GM10266 (cell line): ENCODE results near the gene GRIN3B.
"Not testable (repeated sequence)": the region's sequence is repeated elsewhere in the genome, so short reads cannot be mapped to it uniquely, and the experiment has no call there.

ENCODE experiments used
- DNase-seq: peaks from one replicate; pipeline ENCODE4 v3.0.0; 2012; ENCODE audit errors: extremely low spot score
- TF ChIP-seq, protein P1 (sequence below): IDR thresholded peaks from 2 replicates; pipeline ENCODE4 v1.5.1; 2012; ENCODE audit warnings: mild to moderate bottlenecking, low read depth; ENCODE audit not compliant: control insufficient read depth, insufficient read depth; ENCODE audit errors: missing control alignments

Gene GRIN3B

DNA sequence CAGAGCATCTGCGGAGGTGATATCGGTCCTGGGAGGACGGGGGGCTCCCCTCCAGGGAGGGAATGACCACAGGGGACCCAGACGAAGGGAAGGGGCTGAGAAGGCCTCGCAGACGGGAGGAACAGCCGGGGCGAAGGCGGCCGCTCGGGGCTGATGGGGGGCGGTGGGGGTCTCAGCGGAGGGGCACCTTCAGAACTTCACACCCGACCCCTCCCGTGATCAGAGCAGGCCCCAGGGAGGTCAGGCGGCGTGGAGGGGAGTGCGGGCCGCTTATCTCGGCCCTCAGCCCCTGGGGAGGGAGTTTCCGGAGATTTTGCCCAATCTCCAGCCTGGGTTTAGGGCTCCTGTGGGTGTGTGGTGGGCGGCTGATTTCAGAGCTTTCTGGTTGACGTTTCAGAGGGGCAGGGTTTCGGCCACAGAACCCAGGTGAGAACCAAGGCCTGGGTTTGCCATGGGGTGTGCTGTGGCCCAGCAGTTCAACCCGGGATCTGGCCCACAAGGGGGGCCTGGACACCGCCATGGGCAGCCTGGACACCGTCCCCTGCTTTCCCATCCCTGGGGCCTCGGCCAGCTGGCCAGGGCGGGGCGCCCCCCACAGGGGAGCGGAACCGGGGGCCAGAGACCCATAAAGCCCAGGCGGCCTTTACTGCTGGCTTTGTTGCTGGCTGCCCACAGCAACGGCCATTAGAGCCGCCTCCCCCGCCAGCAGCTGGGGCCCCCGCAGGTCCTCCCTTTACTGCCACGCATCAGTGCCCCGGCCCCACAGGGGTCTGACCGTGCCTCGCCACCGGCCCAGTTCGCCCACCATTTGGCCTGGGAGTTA lies 45.3 kb upstream of the GRIN3B start:
- DNase-seq: peak; percentile 94
- TF ChIP-seq, protein P1, sequence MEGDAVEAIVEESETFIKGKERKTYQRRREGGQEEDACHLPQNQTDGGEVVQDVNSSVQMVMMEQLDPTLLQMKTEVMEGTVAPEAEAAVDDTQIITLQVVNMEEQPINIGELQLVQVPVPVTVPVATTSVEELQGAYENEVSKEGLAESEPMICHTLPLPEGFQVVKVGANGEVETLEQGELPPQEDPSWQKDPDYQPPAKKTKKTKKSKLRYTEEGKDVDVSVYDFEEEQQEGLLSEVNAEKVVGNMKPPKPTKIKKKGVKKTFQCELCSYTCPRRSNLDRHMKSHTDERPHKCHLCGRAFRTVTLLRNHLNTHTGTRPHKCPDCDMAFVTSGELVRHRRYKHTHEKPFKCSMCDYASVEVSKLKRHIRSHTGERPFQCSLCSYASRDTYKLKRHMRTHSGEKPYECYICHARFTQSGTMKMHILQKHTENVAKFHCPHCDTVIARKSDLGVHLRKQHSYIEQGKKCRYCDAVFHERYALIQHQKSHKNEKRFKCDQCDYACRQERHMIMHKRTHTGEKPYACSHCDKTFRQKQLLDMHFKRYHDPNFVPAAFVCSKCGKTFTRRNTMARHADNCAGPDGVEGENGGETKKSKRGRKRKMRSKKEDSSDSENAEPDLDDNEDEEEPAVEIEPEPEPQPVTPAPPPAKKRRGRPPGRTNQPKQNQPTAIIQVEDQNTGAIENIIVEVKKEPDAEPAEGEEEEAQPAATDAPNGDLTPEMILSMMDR: no peak

DNA sequence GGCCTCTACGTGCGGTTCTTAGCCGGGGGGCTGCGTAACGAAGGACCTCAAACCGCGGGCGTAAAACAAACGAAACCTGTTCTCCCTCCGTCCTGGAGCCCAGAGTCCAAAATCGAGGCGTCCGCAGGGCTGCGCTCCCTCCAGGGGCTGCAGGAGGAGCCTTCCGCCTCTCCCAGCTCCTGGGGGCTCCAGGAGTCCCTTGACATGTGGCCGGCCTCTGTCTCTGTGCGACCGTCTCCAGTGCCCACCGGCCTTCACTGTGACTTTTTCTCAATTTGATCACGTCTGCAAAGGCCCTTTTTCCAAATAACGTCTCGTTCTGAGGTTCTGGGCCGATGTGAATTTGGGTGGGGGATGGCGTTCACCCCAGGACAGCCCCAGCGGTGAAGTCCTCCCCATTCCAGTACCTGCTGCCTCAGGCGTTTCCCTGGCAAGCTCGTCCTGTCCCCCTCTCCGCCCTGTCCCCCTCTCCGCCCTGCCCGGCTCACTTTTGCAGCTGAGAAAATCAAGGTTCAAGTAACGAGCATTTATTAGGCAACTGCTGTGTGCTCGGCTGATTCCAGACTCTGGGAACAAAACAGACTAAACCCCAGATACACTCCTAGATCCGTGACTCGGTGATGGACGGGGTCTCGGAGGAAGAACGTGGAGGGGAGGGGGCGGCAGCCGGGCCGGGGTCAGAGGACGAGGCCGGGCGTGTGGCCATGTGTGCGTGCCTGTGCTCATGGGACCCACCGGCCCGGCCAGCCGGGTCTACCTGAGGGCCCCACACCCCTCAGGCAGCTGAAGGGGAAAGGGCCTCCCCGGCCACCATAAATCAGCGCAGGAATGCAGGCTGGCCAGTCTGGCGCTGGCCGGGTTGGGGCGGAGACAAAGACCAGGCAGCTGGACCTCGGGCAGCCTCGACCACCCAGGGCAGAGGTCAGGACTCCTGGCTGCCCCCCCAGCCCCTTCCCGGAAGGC lies 44.1 kb upstream of the GRIN3B start:
- TF ChIP-seq, protein P1: no peak

DNA sequence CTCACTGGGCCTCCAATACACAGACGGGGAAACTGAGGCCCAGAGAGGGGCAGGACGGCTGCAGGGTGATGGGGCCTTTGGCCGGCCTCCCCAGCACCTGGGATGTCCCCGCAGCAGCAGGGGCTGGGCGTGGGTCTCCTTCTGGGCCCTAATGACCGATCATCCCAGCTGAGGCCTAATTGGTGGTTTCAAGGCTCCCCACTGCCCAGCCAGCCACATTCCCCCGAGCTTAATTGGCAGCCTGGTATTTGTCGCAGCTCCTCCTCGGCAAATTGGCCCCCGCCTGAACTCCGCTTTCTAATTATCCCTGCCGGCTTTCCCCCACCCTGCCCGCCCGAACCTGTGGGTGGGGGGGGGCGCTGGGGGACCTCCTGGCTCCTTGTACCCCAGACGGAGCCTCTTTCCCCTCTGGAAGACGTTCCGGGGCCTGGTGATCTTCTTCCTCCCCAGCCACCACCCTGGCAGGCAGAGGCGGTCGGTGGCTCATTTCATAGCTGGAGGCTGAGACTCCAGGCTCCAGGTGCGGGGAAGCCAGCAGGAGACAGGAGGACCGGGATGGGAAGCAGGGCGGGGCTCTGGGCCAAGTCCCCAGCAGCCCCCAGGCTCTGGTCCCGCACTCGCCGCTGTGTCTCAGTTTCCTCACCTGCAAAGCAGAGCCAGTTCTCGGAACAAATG lies 43.3 kb upstream of the GRIN3B start:
- DNase-seq: no peak
- TF ChIP-seq, protein P1: no peak

More for the DNA sequence above, 44.1 kb upstream of the GRIN3B start:
- no peak for DNase-seq

- DNase-seq: not testable (repeated sequence)
Measured at GRCh38 chr19:957578-957977, 42.6 kb upstream of the GRIN3B start.

DNA sequence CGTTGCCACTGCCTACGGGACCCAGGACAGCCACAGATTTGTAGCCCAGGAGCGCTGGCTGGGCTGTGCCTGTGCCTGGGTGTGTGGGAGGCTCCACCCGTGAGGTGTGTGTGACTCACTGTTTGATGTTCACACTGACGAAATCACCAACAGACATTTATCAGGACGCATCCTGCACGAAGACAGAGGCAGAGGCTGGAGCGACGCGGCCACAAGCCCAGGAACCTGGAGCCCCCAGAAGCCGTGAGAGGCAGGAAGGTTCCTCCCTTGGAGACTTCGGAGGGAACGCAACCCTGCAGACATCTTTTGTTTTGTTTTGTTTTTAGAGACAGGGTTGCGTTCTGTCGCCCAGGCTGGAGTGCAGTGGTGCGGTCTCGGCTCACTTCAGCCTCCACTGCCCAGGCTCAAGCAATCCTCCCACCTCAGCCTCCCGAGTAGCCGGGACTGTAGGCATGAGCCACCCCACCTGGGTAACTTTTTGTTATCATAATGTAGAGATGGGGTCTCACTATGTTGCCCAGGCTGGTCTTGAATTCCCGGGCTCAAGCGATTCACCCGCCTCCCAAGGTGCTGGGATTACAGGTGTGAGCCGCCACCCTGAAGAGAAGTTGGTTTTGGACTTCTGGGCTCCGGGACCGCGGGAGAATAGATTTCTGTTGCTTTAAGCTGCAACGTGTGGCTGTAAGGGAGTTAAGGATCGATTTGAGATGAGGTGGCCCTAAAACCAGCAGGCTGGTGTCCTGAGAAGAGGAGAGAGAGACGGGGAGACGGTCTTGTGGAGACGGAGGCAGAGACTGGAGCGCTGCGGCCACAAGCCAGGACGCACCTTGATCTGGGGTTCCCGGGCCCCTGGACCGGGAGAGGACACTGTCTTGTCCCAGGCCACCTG lies 41.0 kb upstream of the GRIN3B start:
- TF ChIP-seq, protein P1: no peak
- no peak for DNase-seq

- DNase-seq: no peak
- TF ChIP-seq, protein P1: no peak
Measured at GRCh38 chr19:960020-960419, 40.2 kb upstream of the GRIN3B start.
